ENCODE data around the gene NOP53. TPM values are rescaled to one million over a fixed set of nuclear protein-coding genes. Genes with fewer than 3 reads are reported as not detected.

Gene NOP53
- total and polyA plus RNA-seq, 2 of the 13 experiments (the other 11 are each of a cell fraction or from before 2014, with no cell fraction given), result 53.9 to 141 TPM

DNA sequence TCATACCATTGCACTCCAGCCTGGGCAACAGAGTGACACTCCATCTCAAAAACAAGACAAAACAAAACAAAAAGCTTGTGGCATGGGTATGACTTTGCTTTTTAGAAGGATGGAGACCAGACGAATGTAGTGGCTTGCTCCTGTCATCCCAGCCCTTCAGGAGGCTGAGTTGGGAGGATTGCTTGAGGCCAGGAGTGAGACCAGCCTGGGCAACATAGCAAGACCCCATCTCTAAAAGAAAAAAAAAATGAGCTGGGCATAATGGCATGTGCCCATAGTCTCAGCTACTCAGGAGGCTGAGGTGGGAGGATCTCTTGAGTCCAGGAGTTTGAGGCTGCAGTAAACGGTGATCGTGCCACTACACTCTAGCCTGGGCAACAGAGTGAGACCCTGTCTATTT, 16.8 kb downstream of the NOP53 start (continued):
- TF ChIP-seq ZNF770 (CRISPR knock-in tag; IDR thresholded peaks at IDR 0.05) (peak; percentile 68), GATA4 (IDR thresholded peaks at IDR 0.05; ENCODE audit: borderline replicate concordance, low read depth) (no peak), POLR2G (IDR thresholded peaks at IDR 0.05; ENCODE audit: low read depth, low read length) (0 out of 2 replicates have a peak, but pooled peaks have one; percentile 6), ZNF501 (CRISPR knock-in tag; IDR thresholded peaks at IDR 0.05) (no peak)

DNA sequence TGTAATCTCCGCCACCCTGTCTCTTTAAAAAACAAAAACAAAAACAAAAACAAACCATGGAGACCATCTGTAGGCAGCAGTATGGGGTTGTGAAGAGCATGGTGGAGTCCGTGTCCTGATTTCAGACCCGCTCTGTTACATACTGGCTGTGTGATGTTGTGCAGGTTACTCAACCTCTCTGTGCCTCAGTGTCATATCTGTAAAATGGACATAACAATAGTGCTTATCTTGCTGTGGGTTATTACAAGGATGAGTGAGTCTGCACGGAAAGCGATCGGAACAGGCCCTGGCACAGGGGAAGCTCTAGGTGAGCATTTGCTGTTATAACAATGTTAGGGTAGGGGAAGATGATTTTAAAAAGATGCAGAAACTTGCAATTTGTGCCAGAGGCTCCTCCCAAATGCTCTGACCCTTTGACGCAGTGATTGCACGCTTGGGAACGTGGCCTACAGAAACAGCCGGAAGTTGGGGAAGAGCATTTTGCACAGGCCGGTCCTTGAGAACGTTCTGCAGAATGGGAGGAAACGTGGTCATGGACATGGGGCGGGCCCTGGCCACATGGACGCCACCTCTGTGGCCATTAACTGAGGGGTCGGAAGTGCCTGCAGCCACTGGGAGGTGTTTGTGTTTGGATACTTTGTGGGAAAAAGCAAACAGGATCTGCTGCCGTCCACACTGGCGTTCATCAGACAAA, 17.4 kb downstream of the NOP53 start:
- no peak for FAIRE-seq
- POLR2A ChIA-PET, result no interaction called here
- TF ChIP-seq DDIT3 (CRISPR knock-in tag; IDR thresholded peaks at IDR 0.05) (no peak), GABPA (IDR thresholded peaks at IDR 0.05; ENCODE audit: low read depth, low read length) (no peak), GABPA (CRISPR knock-in tag; IDR thresholded peaks at IDR 0.05; ENCODE audit: low read depth) (peak; percentile 55; the same call in 1 of the 2 replicates), KDM5A (IDR thresholded peaks at IDR 0.05; ENCODE audit: borderline replicate concordance, low read length) (no peak), ZNF629 (CRISPR knock-in tag; conservative IDR thresholded peaks at IDR 0.05) (peak; percentile 41; the same call in 1 of the 2 replicates), ZNF160 (CRISPR knock-in tag; IDR thresholded peaks at IDR 0.05) (no peak), ZFP41 (CRISPR knock-in tag; IDR thresholded peaks at IDR 0.05; ENCODE audit: borderline replicate concordance) (no peak), ZNF101 (CRISPR knock-in tag; IDR thresholded peaks at IDR 0.05; ENCODE audit: borderline replicate concordance, low read depth) (no peak), TCF7L2 (IDR thresholded peaks at IDR 0.05; ENCODE audit: low read depth, low read length) (no peak), ZNF296 (CRISPR knock-in tag; conservative IDR thresholded peaks at IDR 0.05) (no peak), ZNF256 (CRISPR knock-in tag; conservative IDR thresholded peaks at IDR 0.05) (no peak), ZMAT3 (CRISPR knock-in tag; conservative IDR thresholded peaks at IDR 0.05) (no peak), SSRP1 (CRISPR knock-in tag; IDR thresholded peaks at IDR 0.05) (no peak), NCOA1 (CRISPR knock-in tag; IDR thresholded peaks at IDR 0.05) (no peak), ZNF768 (CRISPR knock-in tag; IDR thresholded peaks at IDR 0.05) (peak; percentile 90), NRL (CRISPR knock-in tag; IDR thresholded peaks at IDR 0.05; ENCODE audit: borderline replicate concordance) (no peak)
- TF ChIP-seq, protein P1, sequence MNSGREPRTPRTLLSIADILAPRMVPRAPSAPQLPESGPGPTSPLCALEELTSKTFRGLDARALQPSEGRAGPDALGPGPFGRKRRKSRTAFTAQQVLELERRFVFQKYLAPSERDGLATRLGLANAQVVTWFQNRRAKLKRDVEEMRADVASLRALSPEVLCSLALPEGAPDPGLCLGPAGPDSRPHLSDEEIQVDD (CRISPR knock-in tag; IDR thresholded peaks at IDR 0.05; ENCODE audit: borderline replicate concordance), result no peak

More for the DNA sequence above, 17.4 kb downstream of the NOP53 start:
- in situ Hi-C loops (cut with HindIII; ENCODE audit: extremely low pct_ligation_motif_present, low pct_unique_long_range_greater_than_20kb) (no loop called here), intact Hi-C loops (cut with micrococcal nuclease; ENCODE audit: unreplicated experiment) (no loop called here)
- Histone ChIP-seq H3K4me3 (replicated peaks in 1 of 3; ENCODE audit: insufficient read depth in 1 of 3, low read depth in 2 of 3, low read length in 3 of 3) (no peak overlapping the region), H3K4me2 (ENCODE audit: low read depth, low read length) (no peak overlapping the region), H3K9me3 (ENCODE audit: low read length) (no peaks in the 10 kb centered on the region), H3K36me3 (replicated peaks in 1 of 2; ENCODE audit: control insufficient read depth in 1 of 2, insufficient read depth in 2 of 2, low read length in 2 of 2) (0 out of 5 replicates have a peak, but pooled peaks cover 0 to 3% of the 10 kb centered on the region in 2 experiments), H3K27ac (ENCODE audit: extremely low read length, insufficient read depth, low read length) (no peak overlapping the region), H3K27me3 (ENCODE audit: control insufficient read depth in 1 of 2, insufficient read depth in 2 of 2, low read length in 2 of 2) (no peaks in the 10 kb centered on the region), H2AFZ (ENCODE audit: low read length) (no peak overlapping the region), H4K20me1 (ENCODE audit: insufficient read depth, low read length) (no peaks in the 10 kb centered on the region), H3K4me1 (ENCODE audit: insufficient read depth, low read length) (peaks cover 45% of the 10 kb centered on the region), H3K9ac (ENCODE audit: insufficient read depth, low read depth, low read length) (no peak overlapping the region), H3K79me2 (ENCODE audit: insufficient read depth, low read length) (no peaks in the 10 kb centered on the region)
- no TSS peak for BruUV-seq (replicated peaks)
- CTCF ChIA-PET (ENCODE audit: low intra/inter-chr PET ratio, low total read pairs), result no interaction called here
- ATAC-seq (no peak), DNase-seq (ENCODE audit: low spot score) (no peak)
- WGBS (ENCODE audit: low lambda C conversion rate), result 79% methylated on average over 18 of the region's 18 CpGs
